ENCODE results near the gene ANKHD1. TPM values are rescaled to one million over a fixed set of nuclear protein-coding genes. Genes with fewer than 3 reads are reported as not detected.

Gene ANKHD1
- total RNA-seq, 1 donor, result 81.1 TPM

DNA sequence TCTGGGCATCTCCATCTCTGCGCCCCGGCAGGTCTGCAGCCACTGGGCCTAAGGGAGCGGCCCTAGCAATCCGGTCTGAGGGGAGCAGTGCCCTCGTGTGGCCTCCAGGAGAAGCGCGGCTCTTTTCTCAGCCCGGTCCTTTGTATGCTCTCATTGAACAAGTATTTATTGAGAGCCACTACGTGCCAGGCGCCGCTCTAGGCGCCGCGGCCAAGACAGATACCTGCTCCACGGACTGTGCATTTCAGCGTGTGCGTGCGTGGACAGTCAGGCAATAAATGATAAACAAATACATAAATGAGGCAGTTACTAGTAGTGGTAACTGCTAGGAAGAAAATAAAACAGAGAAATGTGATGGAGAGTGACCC, 43.9 kb upstream of the ANKHD1 start:
- no peaks in the 10 kb centered on the region for H3K36me3 ChIP-seq (ENCODE audit: insufficient read depth, low read length)
- TF ChIP-seq, protein P1, sequence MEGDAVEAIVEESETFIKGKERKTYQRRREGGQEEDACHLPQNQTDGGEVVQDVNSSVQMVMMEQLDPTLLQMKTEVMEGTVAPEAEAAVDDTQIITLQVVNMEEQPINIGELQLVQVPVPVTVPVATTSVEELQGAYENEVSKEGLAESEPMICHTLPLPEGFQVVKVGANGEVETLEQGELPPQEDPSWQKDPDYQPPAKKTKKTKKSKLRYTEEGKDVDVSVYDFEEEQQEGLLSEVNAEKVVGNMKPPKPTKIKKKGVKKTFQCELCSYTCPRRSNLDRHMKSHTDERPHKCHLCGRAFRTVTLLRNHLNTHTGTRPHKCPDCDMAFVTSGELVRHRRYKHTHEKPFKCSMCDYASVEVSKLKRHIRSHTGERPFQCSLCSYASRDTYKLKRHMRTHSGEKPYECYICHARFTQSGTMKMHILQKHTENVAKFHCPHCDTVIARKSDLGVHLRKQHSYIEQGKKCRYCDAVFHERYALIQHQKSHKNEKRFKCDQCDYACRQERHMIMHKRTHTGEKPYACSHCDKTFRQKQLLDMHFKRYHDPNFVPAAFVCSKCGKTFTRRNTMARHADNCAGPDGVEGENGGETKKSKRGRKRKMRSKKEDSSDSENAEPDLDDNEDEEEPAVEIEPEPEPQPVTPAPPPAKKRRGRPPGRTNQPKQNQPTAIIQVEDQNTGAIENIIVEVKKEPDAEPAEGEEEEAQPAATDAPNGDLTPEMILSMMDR (IDR thresholded peaks at IDR 0.05; ENCODE audit: extremely low read depth, low read depth, low read length), result peak; percentile 92

DNA sequence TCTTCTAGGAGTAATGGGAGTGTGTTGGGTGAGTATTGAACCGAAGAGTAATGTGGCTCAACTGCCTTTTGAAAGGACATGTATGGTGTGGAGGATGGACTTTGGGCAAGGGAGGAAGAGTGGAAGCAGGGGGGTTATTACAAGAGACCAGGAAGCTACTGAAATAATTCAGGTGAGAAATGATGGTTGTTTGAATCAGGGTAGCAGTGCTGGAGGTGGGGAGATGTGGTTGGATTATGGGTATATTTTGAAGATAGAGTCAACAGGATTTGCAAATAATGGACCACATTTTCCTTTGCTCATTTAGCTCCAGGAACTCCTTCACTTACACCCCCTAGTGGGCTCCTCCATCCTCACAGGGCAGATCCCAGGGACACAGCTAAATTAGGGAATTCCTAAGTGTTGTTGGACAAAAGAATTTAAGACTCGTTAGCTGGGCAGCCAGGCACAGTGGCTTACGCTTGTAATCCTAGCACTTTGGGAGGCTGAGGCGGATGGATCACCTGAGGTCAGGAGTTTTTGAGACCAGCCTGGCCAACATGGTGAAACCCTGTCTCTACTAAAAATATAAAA, 42.8 kb upstream of the ANKHD1 start:
- no peak overlapping the region for H3K27ac ChIP-seq (ENCODE audit: low read depth, low read length)
- peak; percentile 94 for DNase-seq (ENCODE audit: insufficient read length, low spot score, missing footprints)
- H3K4me3 ChIP-seq (ENCODE audit: insufficient read depth, low read length), result no peak overlapping the region

More for the DNA sequence above, 43.9 kb upstream of the ANKHD1 start:
- peak overlapping the region; percentile 86 for H2AFZ ChIP-seq (ENCODE audit: low read length)
- DNase-seq (ENCODE audit: insufficient read length, low spot score, missing footprints), result peak; percentile 97
- no peaks in the 10 kb centered on the region for H3K79me2 ChIP-seq (ENCODE audit: insufficient read depth, low read length)
- H3K4me1 ChIP-seq (ENCODE audit: insufficient read depth, low read length), result peaks cover 8% of the 10 kb centered on the region
- H3K27me3 ChIP-seq (ENCODE audit: insufficient read depth, low read length), result no peaks in the 10 kb centered on the region
- H3K4me3 ChIP-seq (ENCODE audit: insufficient read depth, low read length), result peak overlapping the region; percentile 61
- no peaks in the 10 kb centered on the region for H4K20me1 ChIP-seq (ENCODE audit: insufficient read depth, low read length)
- H3K9me3 ChIP-seq (ENCODE audit: low read depth, low read length), result no peaks in the 10 kb centered on the region
- H3K27ac ChIP-seq (ENCODE audit: low read depth, low read length), result no peak overlapping the region
- H3K4me2 ChIP-seq (ENCODE audit: insufficient read depth, low read length), result peak overlapping the region; percentile 85

DNA sequence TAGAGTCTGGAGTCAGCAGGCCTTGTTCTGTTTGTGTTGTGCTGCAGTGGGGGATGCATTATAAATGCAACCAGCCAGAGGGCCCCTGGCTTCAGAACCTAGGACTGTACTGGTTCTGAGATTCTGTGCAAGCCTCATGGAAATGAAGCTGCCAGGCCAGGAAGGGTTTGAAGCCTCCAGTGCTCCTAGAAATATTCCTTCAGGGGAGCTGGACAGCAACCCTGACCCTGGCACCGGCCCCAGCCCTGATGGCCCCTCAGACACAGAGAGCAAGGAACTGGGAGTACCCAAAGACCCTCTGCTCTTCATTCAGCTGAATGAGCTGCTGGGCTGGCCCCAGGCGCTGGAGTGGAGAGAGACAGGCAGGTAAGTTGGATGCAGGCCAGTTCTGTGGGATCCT, 41.5 kb upstream of the ANKHD1 start, which contains the start of gene SLC4A9:
SLC4A9 (plus strand) TSS at position 94 of the 400 bp plus-strand sequence; CDS start at position 137, 43 bp downstream.
- no peak for DNase-seq (ENCODE audit: insufficient read length, low spot score, missing footprints)
- Histone ChIP-seq H3K27me3 (ENCODE audit: insufficient read depth, low read length) (no peaks in the 10 kb centered on the region), H3K36me3 (ENCODE audit: insufficient read depth, low read length) (no peaks in the 10 kb centered on the region), H3K79me2 (ENCODE audit: insufficient read depth, low read length) (no peaks in the 10 kb centered on the region), H3K27ac (ENCODE audit: low read depth, low read length) (no peak within 1 kb of the TSS), H3K4me2 (ENCODE audit: insufficient read depth, low read length) (no peak within 1 kb of the TSS), H2AFZ (ENCODE audit: low read length) (no peak within 1 kb of the TSS), H3K9me3 (ENCODE audit: low read depth, low read length) (no peaks in the 10 kb centered on the region), H4K20me1 (ENCODE audit: insufficient read depth, low read length) (no peaks in the 10 kb centered on the region), H3K4me1 (ENCODE audit: insufficient read depth, low read length) (peaks cover 8% of the 10 kb centered on the region), H3K4me3 (ENCODE audit: insufficient read depth, low read length) (no peak within 1 kb of the TSS)
- TF ChIP-seq, protein P1 (IDR thresholded peaks at IDR 0.05; ENCODE audit: extremely low read depth, low read depth, low read length), result no peak

More for the DNA sequence above, 42.8 kb upstream of the ANKHD1 start:
- Histone ChIP-seq H3K36me3 (ENCODE audit: insufficient read depth, low read length) (no peaks in the 10 kb centered on the region), H4K20me1 (ENCODE audit: insufficient read depth, low read length) (no peaks in the 10 kb centered on the region), H2AFZ (ENCODE audit: low read length) (no peak overlapping the region), H3K27me3 (ENCODE audit: insufficient read depth, low read length) (no peaks in the 10 kb centered on the region), H3K4me2 (ENCODE audit: insufficient read depth, low read length) (no peak overlapping the region), H3K79me2 (ENCODE audit: insufficient read depth, low read length) (no peaks in the 10 kb centered on the region), H3K4me1 (ENCODE audit: insufficient read depth, low read length) (peaks cover 8% of the 10 kb centered on the region), H3K9me3 (ENCODE audit: low read depth, low read length) (no peaks in the 10 kb centered on the region)
- TF ChIP-seq, protein P1 (IDR thresholded peaks at IDR 0.05; ENCODE audit: extremely low read depth, low read depth, low read length), result peak; percentile 74

DNA sequence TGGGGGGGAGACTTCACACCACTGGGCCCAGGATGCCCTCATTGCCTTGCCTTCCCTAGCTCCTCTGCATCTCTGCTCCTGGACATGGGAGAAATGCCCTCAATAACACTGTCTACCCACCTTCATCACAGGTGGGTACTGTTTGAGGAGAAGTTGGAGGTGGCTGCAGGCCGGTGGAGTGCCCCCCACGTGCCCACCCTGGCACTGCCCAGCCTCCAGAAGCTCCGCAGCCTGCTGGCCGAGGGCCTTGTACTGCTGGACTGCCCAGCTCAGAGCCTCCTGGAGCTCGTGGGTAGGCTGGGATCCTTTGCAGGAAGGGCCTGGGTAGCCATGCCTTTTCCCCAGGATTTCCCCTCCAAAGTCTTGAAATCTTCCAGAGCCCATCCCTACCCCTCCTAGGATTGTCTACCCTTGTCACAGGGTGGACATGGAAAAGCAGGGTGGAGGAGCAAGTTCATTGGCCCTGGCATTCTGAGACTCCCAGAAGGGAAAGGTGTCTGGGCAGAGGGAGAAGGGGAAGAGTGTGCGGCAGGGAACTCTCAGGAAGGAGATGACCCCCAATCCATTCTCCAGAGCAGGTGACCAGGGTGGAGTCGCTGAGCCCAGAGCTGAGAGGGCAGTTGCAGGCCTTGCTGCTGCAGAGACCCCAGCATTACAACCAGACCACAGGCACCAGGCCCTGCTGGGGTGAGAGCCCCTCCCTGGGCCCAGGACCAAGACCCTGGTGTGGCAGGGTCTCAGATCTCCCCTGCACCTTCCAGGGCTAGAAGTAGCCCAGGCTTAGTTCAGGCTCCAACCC, 40.8 kb upstream of the ANKHD1 start:
- Histone ChIP-seq H3K27ac (ENCODE audit: low read depth, low read length) (no peak overlapping the region), H4K20me1 (ENCODE audit: insufficient read depth, low read length) (no peaks in the 10 kb centered on the region), H3K79me2 (ENCODE audit: insufficient read depth, low read length) (no peaks in the 10 kb centered on the region), H3K9me3 (ENCODE audit: low read depth, low read length) (no peaks in the 10 kb centered on the region), H3K4me1 (ENCODE audit: insufficient read depth, low read length) (peaks cover 8% of the 10 kb centered on the region), H3K4me3 (ENCODE audit: insufficient read depth, low read length) (no peak overlapping the region), H3K27me3 (ENCODE audit: insufficient read depth, low read length) (peaks cover 2% of the 10 kb centered on the region), H3K36me3 (ENCODE audit: insufficient read depth, low read length) (no peaks in the 10 kb centered on the region), H2AFZ (ENCODE audit: low read length) (no peak overlapping the region), H3K4me2 (ENCODE audit: insufficient read depth, low read length) (no peak overlapping the region)
- TF ChIP-seq, protein P1 (IDR thresholded peaks at IDR 0.05; ENCODE audit: extremely low read depth, low read depth, low read length), result no peak
- DNase-seq (ENCODE audit: insufficient read length, low spot score, missing footprints), result no peak
